HepG2 (cell line): ENCODE data around the gene DEFB129.

ENCODE experiments used
- ATF7-NPFF ChIP-seq: sonication (generic); formaldehyde crosslinking; IDR thresholded peaks from 2 replicates; pipeline ENCODE4 v1.8.1; 2023; ENCODE audit warnings: mild to moderate bottlenecking, low read depth, missing genetic modification reagents, moderate library complexity
- EZH2 ChIP-seq: conservative IDR thresholded peaks from 2 replicates; pipeline ENCODE4 v1.6.1; 2012; ENCODE audit warnings: mild to moderate bottlenecking, low read depth, low read length, moderate library complexity
- MTA1 ChIP-seq: sonication (generic); formaldehyde crosslinking; IDR thresholded peaks from 2 replicates; pipeline ENCODE4 v1.4.0; 2020; ENCODE audit warnings: missing genetic modification reagents, mild to moderate bottlenecking, borderline replicate concordance
- PRMT3 ChIP-seq: sonication (generic); formaldehyde crosslinking; IDR thresholded peaks from 2 replicates; pipeline ENCODE4 v1.8.1; 2022; ENCODE audit warnings: low read depth, mild to moderate bottlenecking, moderate library complexity, missing genetic modification reagents, borderline replicate concordance
- ZNF598 ChIP-seq: sonication (generic); formaldehyde crosslinking; IDR thresholded peaks from 2 replicates; pipeline ENCODE4 v1.5.1; 2020; ENCODE audit warnings: mild to moderate bottlenecking, missing genetic modification reagents, borderline replicate concordance
- TF ChIP-seq, protein P1 (sequence below): sonication (generic); formaldehyde crosslinking; IDR thresholded peaks from 2 replicates; pipeline ENCODE4 v1.5.0; 2020; ENCODE audit warnings: mild to moderate bottlenecking, missing genetic modification reagents, moderate library complexity
- TF ChIP-seq, protein P2 (sequence below): IDR thresholded peaks from 2 replicates; pipeline ENCODE4 v1.6.1; 2016; ENCODE audit warnings: missing biosample characterization, missing genetic modification reagents, low read depth
- TF ChIP-seq, protein P3 (sequence below): sonication (generic); formaldehyde crosslinking; IDR thresholded peaks from 2 replicates; pipeline ENCODE4 v1.8.0; 2022; ENCODE audit warnings: missing genetic modification reagents, mild to moderate bottlenecking, borderline replicate concordance

DNA sequence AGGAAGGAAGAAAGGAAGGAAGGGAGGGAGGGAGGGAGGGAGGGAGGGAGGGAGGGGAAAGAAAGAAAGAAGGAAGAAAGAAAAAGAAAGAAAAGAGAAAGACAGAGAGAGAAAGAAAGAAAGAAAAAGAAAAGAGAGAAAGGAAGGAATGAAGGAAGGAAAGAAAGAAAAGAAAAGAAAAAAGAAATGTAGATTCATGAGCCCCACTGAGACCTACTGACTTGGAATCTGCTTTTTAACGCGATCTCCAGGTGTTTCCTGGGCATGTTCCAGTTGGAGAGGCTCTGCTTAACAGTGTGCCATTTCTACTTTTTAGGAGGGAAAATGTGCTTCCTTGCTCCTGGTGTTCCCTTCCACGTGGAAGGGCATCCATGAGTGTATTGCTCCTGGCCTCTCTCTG lies 46.8 kb downstream of the DEFB129 start:
- TF ChIP-seq PRMT3 (CRISPR knock-in tag) (no peak), ZNF598 (CRISPR knock-in tag) (no peak), EZH2 (no peak), MTA1 (no peak), ATF7-NPFF (CRISPR knock-in tag) (no peak)
- TF ChIP-seq, protein P1, sequence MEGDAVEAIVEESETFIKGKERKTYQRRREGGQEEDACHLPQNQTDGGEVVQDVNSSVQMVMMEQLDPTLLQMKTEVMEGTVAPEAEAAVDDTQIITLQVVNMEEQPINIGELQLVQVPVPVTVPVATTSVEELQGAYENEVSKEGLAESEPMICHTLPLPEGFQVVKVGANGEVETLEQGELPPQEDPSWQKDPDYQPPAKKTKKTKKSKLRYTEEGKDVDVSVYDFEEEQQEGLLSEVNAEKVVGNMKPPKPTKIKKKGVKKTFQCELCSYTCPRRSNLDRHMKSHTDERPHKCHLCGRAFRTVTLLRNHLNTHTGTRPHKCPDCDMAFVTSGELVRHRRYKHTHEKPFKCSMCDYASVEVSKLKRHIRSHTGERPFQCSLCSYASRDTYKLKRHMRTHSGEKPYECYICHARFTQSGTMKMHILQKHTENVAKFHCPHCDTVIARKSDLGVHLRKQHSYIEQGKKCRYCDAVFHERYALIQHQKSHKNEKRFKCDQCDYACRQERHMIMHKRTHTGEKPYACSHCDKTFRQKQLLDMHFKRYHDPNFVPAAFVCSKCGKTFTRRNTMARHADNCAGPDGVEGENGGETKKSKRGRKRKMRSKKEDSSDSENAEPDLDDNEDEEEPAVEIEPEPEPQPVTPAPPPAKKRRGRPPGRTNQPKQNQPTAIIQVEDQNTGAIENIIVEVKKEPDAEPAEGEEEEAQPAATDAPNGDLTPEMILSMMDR (CRISPR knock-in tag), result no peak
- TF ChIP-seq, protein P2, sequence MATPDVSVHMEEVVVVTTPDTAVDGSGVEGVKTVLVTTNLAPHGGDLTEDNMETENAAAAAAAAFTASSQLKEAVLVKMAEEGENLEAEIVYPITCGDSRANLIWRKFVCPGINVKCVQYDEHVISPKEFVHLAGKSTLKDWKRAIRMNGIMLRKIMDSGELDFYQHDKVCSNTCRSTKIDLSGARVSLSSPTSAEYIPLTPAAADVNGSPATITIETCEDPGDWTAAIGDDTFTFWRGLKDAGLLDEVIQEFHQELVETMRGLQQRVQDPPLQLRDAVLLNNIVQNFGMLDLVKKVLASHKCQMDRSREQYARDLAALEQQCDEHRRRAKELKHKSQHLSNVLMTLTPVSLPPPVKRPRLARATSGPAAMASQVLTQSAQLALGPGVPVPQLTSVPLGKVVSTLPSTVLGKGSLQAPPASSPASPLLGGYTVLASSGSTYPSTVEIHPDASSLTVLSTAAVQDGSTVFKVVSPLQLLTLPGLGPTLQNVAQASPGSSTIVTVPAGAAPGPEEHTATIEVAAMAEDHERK (CRISPR knock-in tag), result no peak
- TF ChIP-seq, protein P3, sequence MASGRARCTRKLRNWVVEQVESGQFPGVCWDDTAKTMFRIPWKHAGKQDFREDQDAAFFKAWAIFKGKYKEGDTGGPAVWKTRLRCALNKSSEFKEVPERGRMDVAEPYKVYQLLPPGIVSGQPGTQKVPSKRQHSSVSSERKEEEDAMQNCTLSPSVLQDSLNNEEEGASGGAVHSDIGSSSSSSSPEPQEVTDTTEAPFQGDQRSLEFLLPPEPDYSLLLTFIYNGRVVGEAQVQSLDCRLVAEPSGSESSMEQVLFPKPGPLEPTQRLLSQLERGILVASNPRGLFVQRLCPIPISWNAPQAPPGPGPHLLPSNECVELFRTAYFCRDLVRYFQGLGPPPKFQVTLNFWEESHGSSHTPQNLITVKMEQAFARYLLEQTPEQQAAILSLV (CRISPR knock-in tag), result no peak
